ENCODE measurements around the gene PTPRN.

DNA sequence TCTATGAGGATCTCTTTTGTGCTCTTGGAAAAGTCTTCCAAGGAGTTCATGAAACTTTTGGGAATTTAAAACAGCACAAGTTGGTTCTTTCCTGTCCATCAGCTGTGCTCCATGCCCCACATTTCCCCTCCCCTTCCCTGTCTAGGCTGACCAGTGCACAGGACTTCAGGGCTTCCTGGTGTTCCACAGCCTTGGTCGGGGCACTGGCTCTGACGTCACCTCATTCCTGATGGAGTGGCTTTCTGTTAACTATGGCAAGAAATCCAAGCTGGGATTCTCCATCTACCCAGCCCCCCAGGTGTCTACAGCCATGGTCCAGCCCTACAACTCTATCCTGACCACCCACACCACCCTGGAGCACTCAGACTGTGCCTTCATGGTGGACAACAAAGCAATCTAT, 38.2 kb downstream of the PTPRN start:
- TF ChIP-seq TAF1 (IDR thresholded peaks at IDR 0.05; ENCODE audit: low read depth) (no peak), EZH2 (IDR thresholded peaks at IDR 0.05; ENCODE audit: borderline replicate concordance, insufficient read depth, low read length, poor library complexity, severe bottlenecking) (no peak), POLR2AphosphoS5 (IDR thresholded peaks at IDR 0.05) (no peak), EP300 (conservative IDR thresholded peaks at IDR 0.05; ENCODE audit: poor library complexity, severe bottlenecking) (no peak)
- TF ChIP-seq, protein P1, sequence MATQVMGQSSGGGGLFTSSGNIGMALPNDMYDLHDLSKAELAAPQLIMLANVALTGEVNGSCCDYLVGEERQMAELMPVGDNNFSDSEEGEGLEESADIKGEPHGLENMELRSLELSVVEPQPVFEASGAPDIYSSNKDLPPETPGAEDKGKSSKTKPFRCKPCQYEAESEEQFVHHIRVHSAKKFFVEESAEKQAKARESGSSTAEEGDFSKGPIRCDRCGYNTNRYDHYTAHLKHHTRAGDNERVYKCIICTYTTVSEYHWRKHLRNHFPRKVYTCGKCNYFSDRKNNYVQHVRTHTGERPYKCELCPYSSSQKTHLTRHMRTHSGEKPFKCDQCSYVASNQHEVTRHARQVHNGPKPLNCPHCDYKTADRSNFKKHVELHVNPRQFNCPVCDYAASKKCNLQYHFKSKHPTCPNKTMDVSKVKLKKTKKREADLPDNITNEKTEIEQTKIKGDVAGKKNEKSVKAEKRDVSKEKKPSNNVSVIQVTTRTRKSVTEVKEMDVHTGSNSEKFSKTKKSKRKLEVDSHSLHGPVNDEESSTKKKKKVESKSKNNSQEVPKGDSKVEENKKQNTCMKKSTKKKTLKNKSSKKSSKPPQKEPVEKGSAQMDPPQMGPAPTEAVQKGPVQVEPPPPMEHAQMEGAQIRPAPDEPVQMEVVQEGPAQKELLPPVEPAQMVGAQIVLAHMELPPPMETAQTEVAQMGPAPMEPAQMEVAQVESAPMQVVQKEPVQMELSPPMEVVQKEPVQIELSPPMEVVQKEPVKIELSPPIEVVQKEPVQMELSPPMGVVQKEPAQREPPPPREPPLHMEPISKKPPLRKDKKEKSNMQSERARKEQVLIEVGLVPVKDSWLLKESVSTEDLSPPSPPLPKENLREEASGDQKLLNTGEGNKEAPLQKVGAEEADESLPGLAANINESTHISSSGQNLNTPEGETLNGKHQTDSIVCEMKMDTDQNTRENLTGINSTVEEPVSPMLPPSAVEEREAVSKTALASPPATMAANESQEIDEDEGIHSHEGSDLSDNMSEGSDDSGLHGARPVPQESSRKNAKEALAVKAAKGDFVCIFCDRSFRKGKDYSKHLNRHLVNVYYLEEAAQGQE (IDR thresholded peaks at IDR 0.05; ENCODE audit: borderline replicate concordance): no peak
